HL-60 (cell line): ENCODE results near the gene GGT7.

Experiments used
- DNase-seq, 2 experiments: peaks; one replicate each; pipeline ENCODE4 v3.0.0-alpha.2; 2010 to 2020; ENCODE audit warnings: low read depth in 1 of 2, low spot score in 1 of 2
- H3K27ac ChIP-seq: fragments of 250-450 bp; sonication (Bioruptor Pico); replicated peaks from 2 replicates; pipeline ENCODE4 v1.5.1; 2020; ENCODE audit warnings: mild to moderate bottlenecking, moderate library complexity
- H3K27me3 ChIP-seq: fragments of 250-450 bp; sonication (Bioruptor Pico); 2 replicates; pipeline ENCODE4 v1.5.1; 2021; ENCODE audit warnings: mild to moderate bottlenecking, moderate library complexity; ENCODE audit not compliant: insufficient read depth, poor library complexity, severe bottlenecking
- H3K4me3 ChIP-seq: replicated peaks from 2 replicates; pipeline ENCODE4 v1.5.1; 2011; ENCODE audit warnings: mild to moderate bottlenecking, control low read depth, low read length; ENCODE audit not compliant: insufficient read depth
- GABPA ChIP-seq: IDR thresholded peaks from 2 replicates; pipeline ENCODE4 v1.6.1; 2012; ENCODE audit warnings: low read depth
- POLR2AphosphoS5 ChIP-seq: IDR thresholded peaks from 2 replicates; pipeline ENCODE4 v1.6.1; 2012; ENCODE audit warnings: low read depth
- REST ChIP-seq: IDR thresholded peaks from 2 replicates; pipeline ENCODE4 v1.6.1; 2012; ENCODE audit warnings: low read depth; ENCODE audit not compliant: insufficient replicate concordance
- SPI1 ChIP-seq: IDR thresholded peaks from 2 replicates; pipeline ENCODE4 v1.6.1; 2012; ENCODE audit warnings: low read depth, mild to moderate bottlenecking, borderline replicate concordance
- TF ChIP-seq, protein P1 (sequence below): IDR thresholded peaks from one replicate; pipeline ENCODE4 v1.5.1; 2011; ENCODE audit warnings: low read length, control low read depth, inconsistent platforms; ENCODE audit not compliant: insufficient read depth

Gene GGT7

GRCh38 chr20:34824806-34825529 is 47.7 kb downstream of the GGT7 start:
- DNase-seq: peak in 1 of 2 experiments; percentile 51
- Histone ChIP-seq H3K4me3 (peak overlapping the region; percentile 64), H3K27ac (peak overlapping the region; percentile 66), H3K27me3 (no peaks in the 10 kb centered on the region)
- TF ChIP-seq GABPA (no peak), REST (peak; percentile 35), POLR2AphosphoS5 (peak; percentile 58; the same call in 1 of the 2 replicates), SPI1 (no peak)
- TF ChIP-seq, protein P1, sequence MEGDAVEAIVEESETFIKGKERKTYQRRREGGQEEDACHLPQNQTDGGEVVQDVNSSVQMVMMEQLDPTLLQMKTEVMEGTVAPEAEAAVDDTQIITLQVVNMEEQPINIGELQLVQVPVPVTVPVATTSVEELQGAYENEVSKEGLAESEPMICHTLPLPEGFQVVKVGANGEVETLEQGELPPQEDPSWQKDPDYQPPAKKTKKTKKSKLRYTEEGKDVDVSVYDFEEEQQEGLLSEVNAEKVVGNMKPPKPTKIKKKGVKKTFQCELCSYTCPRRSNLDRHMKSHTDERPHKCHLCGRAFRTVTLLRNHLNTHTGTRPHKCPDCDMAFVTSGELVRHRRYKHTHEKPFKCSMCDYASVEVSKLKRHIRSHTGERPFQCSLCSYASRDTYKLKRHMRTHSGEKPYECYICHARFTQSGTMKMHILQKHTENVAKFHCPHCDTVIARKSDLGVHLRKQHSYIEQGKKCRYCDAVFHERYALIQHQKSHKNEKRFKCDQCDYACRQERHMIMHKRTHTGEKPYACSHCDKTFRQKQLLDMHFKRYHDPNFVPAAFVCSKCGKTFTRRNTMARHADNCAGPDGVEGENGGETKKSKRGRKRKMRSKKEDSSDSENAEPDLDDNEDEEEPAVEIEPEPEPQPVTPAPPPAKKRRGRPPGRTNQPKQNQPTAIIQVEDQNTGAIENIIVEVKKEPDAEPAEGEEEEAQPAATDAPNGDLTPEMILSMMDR: no peak

GRCh38 chr20:34824452-34824805 is 48.2 kb downstream of the GGT7 start:
- Histone ChIP-seq H3K4me3 (peak overlapping the region; percentile 64), H3K27ac (peak overlapping the region; percentile 66), H3K27me3 (no peaks in the 10 kb centered on the region)
- DNase-seq: peak in 1 of 2 experiments; percentile 82
- TF ChIP-seq REST (no peak), POLR2AphosphoS5 (no peak; the same call in 1 of the 2 replicates), GABPA (no peak), SPI1 (no peak)
- TF ChIP-seq, protein P1: no peak

- Histone ChIP-seq H3K27me3 (no peaks in the 10 kb centered on the region), H3K4me3 (peak overlapping the region; percentile 64), H3K27ac (no peak overlapping the region)
- no peak for DNase-seq
- TF ChIP-seq POLR2AphosphoS5: no peak
- no peak for TF ChIP-seq SPI1
- no peak for TF ChIP-seq REST
- TF ChIP-seq, protein P1: no peak
- no peak for TF ChIP-seq GABPA
Observed at GRCh38 chr20:34824026-34824425, 48.6 kb downstream of the GGT7 start.
